ENCODE data around the gene ENPP3.

GRCh38 chr6:131744432-131745287, 107.6 kb downstream of the ENPP3 start:
- TF ChIP-seq CTCF (conservative IDR thresholded peaks at IDR 0.05 in 1 of 2, IDR thresholded peaks at IDR 0.05 in 1 of 2; ENCODE audit: extremely low read depth in 1 of 2, insufficient read depth in 1 of 2, low read depth in 1 of 2, low read length in 2 of 2), result no peak
- no peak for TF ChIP-seq EZH2 (IDR thresholded peaks at IDR 0.05; ENCODE audit: borderline replicate concordance, low read length)

All from mammary epithelial cell (primary cell).